GM23338 (cell line): Measurements from ENCODE around the gene GP1BB.

Experiments used
- CREB1 ChIP-seq: fragments of 250-450 bp; sonication (Bioruptor Pico); IDR thresholded peaks from 2 replicates; pipeline ENCODE4 v1.5.0; 2020; ENCODE audit warnings: low read depth, mild to moderate bottlenecking, moderate library complexity
- EZH2 ChIP-seq: fragments of 200-600 bp; sonication (generic); IDR thresholded peaks from one replicate; pipeline ENCODE4 v1.8.0; 2017; ENCODE audit warnings: antibody characterized with exemption, mild to moderate bottlenecking, low read depth; ENCODE audit not compliant: unreplicated experiment
- EZH2phosphoT487 ChIP-seq: fragments of 200-600 bp; sonication (generic); IDR thresholded peaks from one replicate; pipeline ENCODE4 v1.8.1; 2018; ENCODE audit warnings: antibody characterized with exemption; ENCODE audit not compliant: unreplicated experiment
- JUNB ChIP-seq: IDR thresholded peaks from one replicate; pipeline ENCODE4 v1.6.1; 2016; ENCODE audit warnings: antibody characterized with exemption; ENCODE audit not compliant: unreplicated experiment
- NANOG ChIP-seq: IDR thresholded peaks from 2 replicates; pipeline ENCODE4 v1.6.1; 2016; ENCODE audit warnings: antibody characterized with exemption, borderline replicate concordance
- POLR2AphosphoS5 ChIP-seq: IDR thresholded peaks from 2 replicates; pipeline ENCODE4 v1.6.1; 2016; ENCODE audit warnings: antibody characterized with exemption, low read depth
- STAT1 ChIP-seq: IDR thresholded peaks from one replicate; pipeline ENCODE4 v1.6.1; 2016; ENCODE audit warnings: antibody characterized with exemption; ENCODE audit not compliant: unreplicated experiment
- ZNF114 ChIP-seq: fragments of 250-450 bp; sonication (Bioruptor Pico); IDR thresholded peaks from 2 replicates; pipeline ENCODE4 v1.5.0; 2020; ENCODE audit warnings: mild to moderate bottlenecking, moderate library complexity
- ZNF331 ChIP-seq: fragments of 250-450 bp; sonication (Bioruptor Pico); IDR thresholded peaks from 2 replicates; pipeline ENCODE4 v1.5.0; 2020; ENCODE audit warnings: low read depth, mild to moderate bottlenecking, moderate library complexity
- TF ChIP-seq, protein P1 (sequence below), 2 experiments: fragments of 200-600 bp in 1 of 2; sonication (generic) in 1 of 2; conservative IDR thresholded peaks; 2 replicates each; pipeline versions ENCODE4 v1.5.1 to v1.6.1; 2016 to 2017; ENCODE audit warnings: antibody characterized with exemption in 2 of 2, low read depth in 2 of 2, mild to moderate bottlenecking in 2 of 2, moderate library complexity in 1 of 2
- TF ChIP-seq, protein P2 (sequence below): IDR thresholded peaks from one replicate; pipeline ENCODE4 v1.6.1; 2018; ENCODE audit warnings: antibody characterized with exemption; ENCODE audit not compliant: unreplicated experiment
- TF ChIP-seq, protein P3 (sequence below): IDR thresholded peaks from 2 replicates; pipeline ENCODE4 v1.6.1; 2016; ENCODE audit warnings: antibody characterized with exemption
- TF ChIP-seq, protein P4 (sequence below): fragments of 250-450 bp; sonication (Bioruptor Pico); IDR thresholded peaks from 2 replicates; pipeline ENCODE4 v1.5.0; 2020; ENCODE audit warnings: mild to moderate bottlenecking, moderate library complexity

DNA sequence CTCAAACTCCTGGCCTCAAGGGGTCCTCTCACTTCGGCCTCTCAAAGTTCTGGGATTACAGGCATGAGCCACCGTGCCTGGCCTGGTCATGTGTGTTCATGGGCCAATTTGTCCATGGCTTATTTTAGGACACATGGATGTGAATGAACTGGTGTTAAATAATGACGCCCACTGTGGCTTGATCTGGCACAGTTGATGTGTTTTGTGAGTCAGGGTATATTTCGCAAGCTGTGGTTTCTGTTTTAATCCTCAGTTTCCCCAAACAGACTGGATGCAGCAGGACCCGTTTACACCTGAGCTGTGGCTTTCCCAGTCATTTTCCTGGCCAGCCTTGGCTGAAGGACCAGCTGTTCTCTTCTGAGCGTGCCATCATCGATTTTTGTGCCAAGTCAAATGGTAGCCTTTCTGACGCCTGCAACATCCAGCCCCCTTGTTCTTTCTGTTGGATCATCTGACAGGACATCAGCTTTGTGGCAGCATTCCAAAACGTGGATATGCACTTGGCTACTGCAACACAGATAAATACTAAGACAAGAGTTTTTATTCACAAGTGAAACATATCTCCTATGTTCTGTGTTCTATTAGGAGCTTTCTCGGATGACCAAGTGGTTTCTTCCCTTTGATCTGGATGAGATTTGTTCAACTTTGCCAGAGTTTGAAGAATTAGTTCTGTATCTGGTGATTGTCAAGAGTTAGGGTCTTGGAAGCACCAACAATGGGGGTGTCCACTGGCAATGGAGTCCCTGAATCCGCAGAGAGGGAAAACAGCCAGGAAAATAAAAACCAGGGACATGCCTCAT, 49.0 kb upstream of the GP1BB start:
- TF ChIP-seq EZH2 (no peak), POLR2AphosphoS5 (no peak), CREB1 (no peak), EZH2phosphoT487 (no peak), ZNF114 (CRISPR knock-in tag) (no peak), ZNF331 (CRISPR knock-in tag) (no peak), STAT1 (no peak), JUNB (no peak), NANOG (no peak)
- TF ChIP-seq, protein P1, sequence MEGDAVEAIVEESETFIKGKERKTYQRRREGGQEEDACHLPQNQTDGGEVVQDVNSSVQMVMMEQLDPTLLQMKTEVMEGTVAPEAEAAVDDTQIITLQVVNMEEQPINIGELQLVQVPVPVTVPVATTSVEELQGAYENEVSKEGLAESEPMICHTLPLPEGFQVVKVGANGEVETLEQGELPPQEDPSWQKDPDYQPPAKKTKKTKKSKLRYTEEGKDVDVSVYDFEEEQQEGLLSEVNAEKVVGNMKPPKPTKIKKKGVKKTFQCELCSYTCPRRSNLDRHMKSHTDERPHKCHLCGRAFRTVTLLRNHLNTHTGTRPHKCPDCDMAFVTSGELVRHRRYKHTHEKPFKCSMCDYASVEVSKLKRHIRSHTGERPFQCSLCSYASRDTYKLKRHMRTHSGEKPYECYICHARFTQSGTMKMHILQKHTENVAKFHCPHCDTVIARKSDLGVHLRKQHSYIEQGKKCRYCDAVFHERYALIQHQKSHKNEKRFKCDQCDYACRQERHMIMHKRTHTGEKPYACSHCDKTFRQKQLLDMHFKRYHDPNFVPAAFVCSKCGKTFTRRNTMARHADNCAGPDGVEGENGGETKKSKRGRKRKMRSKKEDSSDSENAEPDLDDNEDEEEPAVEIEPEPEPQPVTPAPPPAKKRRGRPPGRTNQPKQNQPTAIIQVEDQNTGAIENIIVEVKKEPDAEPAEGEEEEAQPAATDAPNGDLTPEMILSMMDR (conservative IDR thresholded peaks at IDR 0.05; ENCODE audit: low read depth in 2 of 2): no peak
- TF ChIP-seq, protein P2, sequence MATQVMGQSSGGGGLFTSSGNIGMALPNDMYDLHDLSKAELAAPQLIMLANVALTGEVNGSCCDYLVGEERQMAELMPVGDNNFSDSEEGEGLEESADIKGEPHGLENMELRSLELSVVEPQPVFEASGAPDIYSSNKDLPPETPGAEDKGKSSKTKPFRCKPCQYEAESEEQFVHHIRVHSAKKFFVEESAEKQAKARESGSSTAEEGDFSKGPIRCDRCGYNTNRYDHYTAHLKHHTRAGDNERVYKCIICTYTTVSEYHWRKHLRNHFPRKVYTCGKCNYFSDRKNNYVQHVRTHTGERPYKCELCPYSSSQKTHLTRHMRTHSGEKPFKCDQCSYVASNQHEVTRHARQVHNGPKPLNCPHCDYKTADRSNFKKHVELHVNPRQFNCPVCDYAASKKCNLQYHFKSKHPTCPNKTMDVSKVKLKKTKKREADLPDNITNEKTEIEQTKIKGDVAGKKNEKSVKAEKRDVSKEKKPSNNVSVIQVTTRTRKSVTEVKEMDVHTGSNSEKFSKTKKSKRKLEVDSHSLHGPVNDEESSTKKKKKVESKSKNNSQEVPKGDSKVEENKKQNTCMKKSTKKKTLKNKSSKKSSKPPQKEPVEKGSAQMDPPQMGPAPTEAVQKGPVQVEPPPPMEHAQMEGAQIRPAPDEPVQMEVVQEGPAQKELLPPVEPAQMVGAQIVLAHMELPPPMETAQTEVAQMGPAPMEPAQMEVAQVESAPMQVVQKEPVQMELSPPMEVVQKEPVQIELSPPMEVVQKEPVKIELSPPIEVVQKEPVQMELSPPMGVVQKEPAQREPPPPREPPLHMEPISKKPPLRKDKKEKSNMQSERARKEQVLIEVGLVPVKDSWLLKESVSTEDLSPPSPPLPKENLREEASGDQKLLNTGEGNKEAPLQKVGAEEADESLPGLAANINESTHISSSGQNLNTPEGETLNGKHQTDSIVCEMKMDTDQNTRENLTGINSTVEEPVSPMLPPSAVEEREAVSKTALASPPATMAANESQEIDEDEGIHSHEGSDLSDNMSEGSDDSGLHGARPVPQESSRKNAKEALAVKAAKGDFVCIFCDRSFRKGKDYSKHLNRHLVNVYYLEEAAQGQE: no peak
- TF ChIP-seq, protein P3, sequence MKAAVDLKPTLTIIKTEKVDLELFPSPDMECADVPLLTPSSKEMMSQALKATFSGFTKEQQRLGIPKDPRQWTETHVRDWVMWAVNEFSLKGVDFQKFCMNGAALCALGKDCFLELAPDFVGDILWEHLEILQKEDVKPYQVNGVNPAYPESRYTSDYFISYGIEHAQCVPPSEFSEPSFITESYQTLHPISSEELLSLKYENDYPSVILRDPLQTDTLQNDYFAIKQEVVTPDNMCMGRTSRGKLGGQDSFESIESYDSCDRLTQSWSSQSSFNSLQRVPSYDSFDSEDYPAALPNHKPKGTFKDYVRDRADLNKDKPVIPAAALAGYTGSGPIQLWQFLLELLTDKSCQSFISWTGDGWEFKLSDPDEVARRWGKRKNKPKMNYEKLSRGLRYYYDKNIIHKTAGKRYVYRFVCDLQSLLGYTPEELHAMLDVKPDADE: no peak
- TF ChIP-seq, protein P4, sequence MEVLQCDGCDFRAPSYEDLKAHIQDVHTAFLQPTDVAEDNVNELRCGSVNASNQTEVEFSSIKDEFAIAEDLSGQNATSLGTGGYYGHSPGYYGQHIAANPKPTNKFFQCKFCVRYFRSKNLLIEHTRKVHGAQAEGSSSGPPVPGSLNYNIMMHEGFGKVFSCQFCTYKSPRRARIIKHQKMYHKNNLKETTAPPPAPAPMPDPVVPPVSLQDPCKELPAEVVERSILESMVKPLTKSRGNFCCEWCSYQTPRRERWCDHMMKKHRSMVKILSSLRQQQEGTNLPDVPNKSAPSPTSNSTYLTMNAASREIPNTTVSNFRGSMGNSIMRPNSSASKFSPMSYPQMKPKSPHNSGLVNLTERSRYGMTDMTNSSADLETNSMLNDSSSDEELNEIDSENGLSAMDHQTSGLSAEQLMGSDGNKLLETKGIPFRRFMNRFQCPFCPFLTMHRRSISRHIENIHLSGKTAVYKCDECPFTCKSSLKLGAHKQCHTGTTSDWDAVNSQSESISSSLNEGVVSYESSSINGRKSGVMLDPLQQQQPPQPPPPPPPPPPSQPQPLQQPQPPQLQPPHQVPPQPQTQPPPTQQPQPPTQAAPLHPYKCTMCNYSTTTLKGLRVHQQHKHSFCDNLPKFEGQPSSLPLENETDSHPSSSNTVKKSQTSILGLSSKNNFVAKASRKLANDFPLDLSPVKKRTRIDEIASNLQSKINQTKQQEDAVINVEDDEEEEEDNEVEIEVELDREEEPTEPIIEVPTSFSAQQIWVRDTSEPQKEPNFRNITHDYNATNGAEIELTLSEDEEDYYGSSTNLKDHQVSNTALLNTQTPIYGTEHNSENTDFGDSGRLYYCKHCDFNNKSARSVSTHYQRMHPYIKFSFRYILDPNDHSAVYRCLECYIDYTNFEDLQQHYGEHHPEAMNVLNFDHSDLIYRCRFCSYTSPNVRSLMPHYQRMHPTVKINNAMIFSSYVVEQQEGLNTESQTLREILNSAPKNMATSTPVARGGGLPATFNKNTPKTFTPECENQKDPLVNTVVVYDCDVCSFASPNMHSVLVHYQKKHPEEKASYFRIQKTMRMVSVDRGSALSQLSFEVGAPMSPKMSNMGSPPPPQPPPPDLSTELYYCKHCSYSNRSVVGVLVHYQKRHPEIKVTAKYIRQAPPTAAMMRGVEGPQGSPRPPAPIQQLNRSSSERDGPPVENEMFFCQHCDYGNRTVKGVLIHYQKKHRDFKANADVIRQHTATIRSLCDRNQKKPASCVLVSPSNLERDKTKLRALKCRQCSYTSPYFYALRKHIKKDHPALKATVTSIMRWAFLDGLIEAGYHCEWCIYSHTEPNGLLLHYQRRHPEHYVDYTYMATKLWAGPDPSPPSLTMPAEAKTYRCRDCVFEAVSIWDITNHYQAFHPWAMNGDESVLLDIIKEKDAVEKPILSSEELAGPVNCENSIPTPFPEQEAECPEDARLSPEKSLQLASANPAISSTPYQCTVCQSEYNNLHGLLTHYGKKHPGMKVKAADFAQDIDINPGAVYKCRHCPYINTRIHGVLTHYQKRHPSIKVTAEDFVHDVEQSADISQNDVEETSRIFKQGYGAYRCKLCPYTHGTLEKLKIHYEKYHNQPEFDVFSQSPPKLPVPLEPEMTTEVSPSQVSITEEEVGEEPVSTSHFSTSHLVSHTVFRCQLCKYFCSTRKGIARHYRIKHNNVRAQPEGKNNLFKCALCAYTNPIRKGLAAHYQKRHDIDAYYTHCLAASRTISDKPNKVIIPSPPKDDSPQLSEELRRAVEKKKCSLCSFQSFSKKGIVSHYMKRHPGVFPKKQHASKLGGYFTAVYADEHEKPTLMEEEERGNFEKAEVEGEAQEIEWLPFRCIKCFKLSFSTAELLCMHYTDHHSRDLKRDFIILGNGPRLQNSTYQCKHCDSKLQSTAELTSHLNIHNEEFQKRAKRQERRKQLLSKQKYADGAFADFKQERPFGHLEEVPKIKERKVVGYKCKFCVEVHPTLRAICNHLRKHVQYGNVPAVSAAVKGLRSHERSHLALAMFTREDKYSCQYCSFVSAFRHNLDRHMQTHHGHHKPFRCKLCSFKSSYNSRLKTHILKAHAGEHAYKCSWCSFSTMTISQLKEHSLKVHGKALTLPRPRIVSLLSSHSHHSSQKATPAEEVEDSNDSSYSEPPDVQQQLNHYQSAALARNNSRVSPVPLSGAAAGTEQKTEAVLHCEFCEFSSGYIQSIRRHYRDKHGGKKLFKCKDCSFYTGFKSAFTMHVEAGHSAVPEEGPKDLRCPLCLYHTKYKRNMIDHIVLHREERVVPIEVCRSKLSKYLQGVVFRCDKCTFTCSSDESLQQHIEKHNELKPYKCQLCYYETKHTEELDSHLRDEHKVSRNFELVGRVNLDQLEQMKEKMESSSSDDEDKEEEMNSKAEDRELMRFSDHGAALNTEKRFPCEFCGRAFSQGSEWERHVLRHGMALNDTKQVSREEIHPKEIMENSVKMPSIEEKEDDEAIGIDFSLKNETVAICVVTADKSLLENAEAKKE (CRISPR knock-in tag): no peak
